GM12878 (cell line): ENCODE data around the gene ADCY2. TPM values are rescaled to one million over a fixed set of nuclear protein-coding genes. Genes with fewer than 3 reads are reported as not detected.

Experiments used
- ATAC-seq: fragments of 200-7000 bp; cut with Tn5 transposase; 3 replicates; pipeline ENCODE4 v1.9.1; 2020; ENCODE audit warnings: mild to moderate bottlenecking, moderate library complexity
- BruUV-seq: library from RNA; stranded (reverse); fragments of 400-500 nt; replicated peaks from 2 replicates; lab custom pipeline; 2021; lab: Mats Ljungman, UMichigan
- CTCF ChIA-PET: fragments of 300-600 bp; sonication (Branson Sonifier 250); formaldehyde crosslinking; extraction: SDS; loops from one replicate; lab custom pipeline; 2021; ENCODE audit warnings: inconsistent platforms; lab: Yijun Ruan, JAX
- POLR2A ChIA-PET: fragments of 350-600 bp; formaldehyde crosslinking; extraction: SDS; loops from one replicate; lab custom pipeline; 2021; ENCODE audit warnings: inconsistent platforms; lab: Charles Lee
- RAD21 ChIA-PET: fragments of 300-600 bp; sonication (Branson Sonifier 250); formaldehyde crosslinking; loops from one replicate; lab custom pipeline; 2023; ENCODE audit warnings: antibody characterized with exemption; ENCODE audit not compliant: unreplicated experiment; lab: Charles Lee
- SMC1A ChIA-PET: fragments of 300-600 bp; sonication (Branson Sonifier 250); formaldehyde crosslinking; loops from one replicate; lab custom pipeline; 2023; ENCODE audit not compliant: unreplicated experiment, uncharacterized antibody; lab: Charles Lee
- DNase-seq: peaks from one replicate; pipeline ENCODE4 v3.0.0-alpha.2; 2011; ENCODE audit warnings: low read depth, low spot score
- FAIRE-seq: peaks from 3 replicates; lab custom pipeline; 2011; peaks lifted over from hg19 to GRCh38; lab: Jason Lieb, UNC
- H2AFZ ChIP-seq: 2 replicates; pipeline ENCODE4 v1.6.0; 2011; ENCODE audit warnings: low read depth, low read length, control low read depth; ENCODE audit not compliant: control insufficient read depth
- H3K27ac ChIP-seq: 2 replicates; pipeline ENCODE4 v1.5.1; 2011; ENCODE audit warnings: control low read depth; ENCODE audit not compliant: control insufficient read depth, insufficient read depth
- H3K27me3 ChIP-seq, 2 experiments: replicated peaks in 1 of 2; 2 replicates each; pipeline versions ENCODE4 v1.6.0 to v1.6.1; 2011; ENCODE audit warnings: low read length in 1 of 2; ENCODE audit not compliant: control insufficient read depth in 2 of 2, insufficient read depth in 2 of 2
- H3K36me3 ChIP-seq, 2 experiments: 2 replicates each; pipeline ENCODE4 v1.5.1; 2011; ENCODE audit warnings: low read length in 1 of 2; ENCODE audit not compliant: control insufficient read depth in 2 of 2, insufficient read depth in 2 of 2
- H3K4me1 ChIP-seq: 2 replicates; pipeline ENCODE4 v1.6.1; 2011; ENCODE audit warnings: mild to moderate bottlenecking, low read length, moderate library complexity, mixed read lengths; ENCODE audit not compliant: control insufficient read depth, insufficient read depth
- H3K4me2 ChIP-seq: 2 replicates; pipeline ENCODE4 v1.6.0; 2011; ENCODE audit warnings: control low read depth; ENCODE audit not compliant: control insufficient read depth, insufficient read depth
- H3K4me3 ChIP-seq: fragments of 200-600 bp; sonication (generic); 2 replicates; pipeline ENCODE4 v1.5.1; 2016
- H3K79me2 ChIP-seq: 2 replicates; pipeline ENCODE4 v1.6.0; 2011; ENCODE audit warnings: low read length; ENCODE audit not compliant: control insufficient read depth, insufficient read depth
- H3K9ac ChIP-seq: 2 replicates; pipeline ENCODE4 v1.8.0; 2011; ENCODE audit warnings: low read length, control low read depth, mixed read lengths; ENCODE audit not compliant: control insufficient read depth, insufficient read depth
- H3K9me3 ChIP-seq: replicated peaks from 3 replicates; pipeline ENCODE4 v1.5.1; 2011; ENCODE audit warnings: mild to moderate bottlenecking, low read length; ENCODE audit not compliant: control insufficient read depth, insufficient read depth
- H4K20me1 ChIP-seq: 2 replicates; pipeline ENCODE4 v1.6.0; 2011; ENCODE audit not compliant: control insufficient read depth, insufficient read depth
- CTCF ChIP-seq, 3 experiments: IDR thresholded peaks in 2 of 3; conservative IDR thresholded peaks in 1 of 3; 2 replicates each; pipeline ENCODE4 v1.5.1; 2011; ENCODE audit warnings: low read depth in 3 of 3, low read length in 3 of 3, mild to moderate bottlenecking in 3 of 3, control low read depth in 2 of 3, moderate library complexity in 2 of 3, inconsistent platforms in 1 of 3, mixed read lengths in 1 of 3; ENCODE audit not compliant: control insufficient read depth in 2 of 3, insufficient read depth in 1 of 3; ENCODE audit errors: extremely low read depth in 1 of 3
- ELK1 ChIP-seq: IDR thresholded peaks from 2 replicates; pipeline ENCODE4 v1.6.1; 2012; ENCODE audit warnings: low read depth, low read length, improper control_type of control experiment
- FOXK2 ChIP-seq: fragments of 450-650 bp; IDR thresholded peaks from 2 replicates; pipeline ENCODE4 v1.6.1; 2017; ENCODE audit warnings: mild to moderate bottlenecking, moderate library complexity
- IRF3 ChIP-seq: fragments of 450-650 bp; IDR thresholded peaks from 2 replicates; pipeline ENCODE4 v1.6.1; 2014; ENCODE audit warnings: mild to moderate bottlenecking
- RB1 ChIP-seq: fragments of 450-650 bp; formaldehyde crosslinking; IDR thresholded peaks from 2 replicates; pipeline ENCODE4 v1.6.1; 2017; ENCODE audit warnings: mild to moderate bottlenecking, borderline replicate concordance
- RELB ChIP-seq: fragments of 450-650 bp; IDR thresholded peaks from 2 replicates; pipeline ENCODE4 v1.6.1; 2017; ENCODE audit warnings: low read depth, mild to moderate bottlenecking, moderate library complexity
- RFX5 ChIP-seq: IDR thresholded peaks from 2 replicates; pipeline ENCODE4 v1.6.1; 2011; ENCODE audit warnings: low read depth, low read length, improper control_type of control experiment
- SMARCA5 ChIP-seq: fragments of 450-650 bp; IDR thresholded peaks from 2 replicates; pipeline ENCODE4 v1.6.1; 2017; ENCODE audit warnings: mild to moderate bottlenecking
- SREBF1 ChIP-seq: IDR thresholded peaks from 2 replicates; pipeline ENCODE4 v1.6.1; 2012; ENCODE audit warnings: mild to moderate bottlenecking, low read length
- TARDBP ChIP-seq: IDR thresholded peaks from 2 replicates; pipeline ENCODE4 v1.6.1; 2016; ENCODE audit warnings: borderline replicate concordance
- TCF7 ChIP-seq: IDR thresholded peaks from 2 replicates; pipeline ENCODE4 v1.6.1; 2014; ENCODE audit warnings: antibody characterized with exemption, borderline replicate concordance
- YBX1 ChIP-seq: fragments of 450-650 bp; IDR thresholded peaks from 2 replicates; pipeline ENCODE4 v1.6.1; 2016; ENCODE audit warnings: antibody characterized with exemption
- ZBTB33 ChIP-seq: fragments of 450-650 bp; IDR thresholded peaks from 2 replicates; pipeline ENCODE4 v1.6.1; 2017; ENCODE audit warnings: mild to moderate bottlenecking
- ZNF384 ChIP-seq: IDR thresholded peaks from 2 replicates; pipeline ENCODE4 v1.6.1; 2012; ENCODE audit warnings: low read depth, mild to moderate bottlenecking, low read length, improper control_type of control experiment, borderline replicate concordance
- in situ Hi-C: fragments of 300-500 bp; cut with MboI; formaldehyde crosslinking; loops from 9 replicates; pipeline ENCODE4 v1.14.3; 2018; ENCODE audit warnings: mixed read lengths
- intact Hi-C: fragments of 100-400 bp; cut with micrococcal nuclease; formaldehyde crosslinking; loops from one replicate; pipeline ENCODE4 v1.14.2; 2022; ENCODE audit not compliant: unreplicated experiment
- polyA plus RNA-seq, 11 experiments: library from polyadenylated mRNA; depleted of rRNA in 4 of 11; unstranded in 6 of 11; stranded (reverse) in 5 of 11; fragments of >200 nt; fragmentation: Nextera tagmentation in 4 of 11; fragmentation: Illumina TruSeq in 1 of 11; extraction: Ambion mirVana in 4 of 11; extraction: Trizol in 1 of 11; gene quantifications; 1 replicate in 1 of 11; 2 replicates in 10 of 11; pipeline versions ENCODE4 v1.2.1 to v1.2.3, GENCODE V29; 2011 to 2016; ENCODE audit warnings: inconsistent platforms in 2 of 11, missing spikeins in 2 of 11, low read depth in 1 of 11
- total RNA-seq, 4 experiments: library from RNA; depleted of rRNA in 3 of 4; stranded (reverse); fragments of >200 nt in 3 of 4; fragmentation: Illumina TruSeq in 1 of 4; extraction: Trizol in 1 of 4; gene quantifications; 2 replicates each; pipeline versions ENCODE4 v1.2.1 to v1.2.3, GENCODE V29; 2013 to 2021

The ADCY2 gene
- total and polyA plus RNA-seq, 10 of the 15 experiments (the other 5 are each of a cell fraction or from before 2014, with no cell fraction given), result 0.07 to 0.26 TPM; not detected in 8

- Histone ChIP-seq H3K27ac (no peak overlapping the region), H4K20me1 (no peaks in the 10 kb centered on the region), H3K79me2 (no peaks in the 10 kb centered on the region), H3K4me3 (no peak overlapping the region), H3K36me3 (no peaks in the 10 kb centered on the region), H2AFZ (no peak overlapping the region), H3K4me2 (no peak overlapping the region), H3K9ac (no peak overlapping the region), H3K27me3 (no peaks in the 10 kb centered on the region; a peak in 1 of 4 replicates), H3K9me3 (no peaks in the 10 kb centered on the region; the same call in 2 of the 3 replicates), H3K4me1 (no peaks in the 10 kb centered on the region)
- POLR2A ChIA-PET, result no interaction called here
- DNase-seq (no peak), FAIRE-seq (no peak), ATAC-seq (no peak)
- no TSS peak for BruUV-seq
- RAD21 ChIA-PET, result no interaction called here
- CTCF ChIA-PET, result no interaction called here
- SMC1A ChIA-PET, result no interaction called here
- intact Hi-C loops (no loop called here), in situ Hi-C loops (no loop called here)
- TF ChIP-seq CTCF (IDR thresholded peaks at IDR 0.05 in 2 of 3, conservative IDR thresholded peaks at IDR 0.05 in 1 of 3; ENCODE audit: control insufficient read depth in 2 of 3, extremely low read depth in 1 of 3, insufficient read depth in 1 of 3, low read depth in 3 of 3, low read length in 3 of 3) (no peak), FOXK2 (no peak), ELK1 (no peak), RB1 (no peak), SMARCA5 (no peak), SREBF1 (no peak), TCF7 (no peak), ZBTB33 (no peak), ZNF384 (no peak), IRF3 (no peak), TARDBP (no peak), RELB (no peak), YBX1 (no peak), RFX5 (no peak)
Observed at GRCh38 chr5:7397937-7398336, 2.0 kb downstream of the ADCY2 start.
